Astrocyte (in vitro differentiated cells and primary cell): Measurements from ENCODE around the gene SPP1.

ENCODE experiments used
- EZH2 ChIP-seq: IDR thresholded peaks from 2 replicates; pipeline ENCODE4 v1.6.1; 2012; ENCODE audit warnings: mild to moderate bottlenecking, low read length, inconsistent platforms; ENCODE audit not compliant: insufficient read depth
- TF ChIP-seq, protein P1 (sequence below): IDR thresholded peaks from 2 replicates; pipeline ENCODE4 v1.5.1; 2011; ENCODE audit warnings: low read depth, mild to moderate bottlenecking, inconsistent platforms, low read length, moderate library complexity; ENCODE audit not compliant: insufficient read depth

DNA sequence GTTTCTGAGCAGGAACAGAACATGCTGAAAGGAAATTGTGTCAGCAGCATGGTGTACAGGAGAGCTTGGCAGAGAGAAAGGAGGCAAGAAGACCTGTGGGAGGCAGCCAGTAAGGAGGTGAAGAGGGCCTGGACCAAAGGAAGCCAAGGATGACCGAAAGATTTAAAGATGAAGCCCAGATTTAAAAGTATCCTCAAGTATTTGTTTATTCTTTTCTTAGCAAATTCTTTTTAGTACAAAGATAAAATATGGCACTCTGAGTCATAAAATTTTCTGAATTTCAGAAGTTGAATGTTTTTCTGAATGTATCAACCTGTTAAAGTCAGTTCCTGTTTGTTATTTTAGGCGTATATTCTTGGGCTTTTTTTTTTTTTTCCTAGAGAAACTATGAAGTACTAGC is 35.5 kb downstream of the SPP1 start:
- TF ChIP-seq, protein P1, sequence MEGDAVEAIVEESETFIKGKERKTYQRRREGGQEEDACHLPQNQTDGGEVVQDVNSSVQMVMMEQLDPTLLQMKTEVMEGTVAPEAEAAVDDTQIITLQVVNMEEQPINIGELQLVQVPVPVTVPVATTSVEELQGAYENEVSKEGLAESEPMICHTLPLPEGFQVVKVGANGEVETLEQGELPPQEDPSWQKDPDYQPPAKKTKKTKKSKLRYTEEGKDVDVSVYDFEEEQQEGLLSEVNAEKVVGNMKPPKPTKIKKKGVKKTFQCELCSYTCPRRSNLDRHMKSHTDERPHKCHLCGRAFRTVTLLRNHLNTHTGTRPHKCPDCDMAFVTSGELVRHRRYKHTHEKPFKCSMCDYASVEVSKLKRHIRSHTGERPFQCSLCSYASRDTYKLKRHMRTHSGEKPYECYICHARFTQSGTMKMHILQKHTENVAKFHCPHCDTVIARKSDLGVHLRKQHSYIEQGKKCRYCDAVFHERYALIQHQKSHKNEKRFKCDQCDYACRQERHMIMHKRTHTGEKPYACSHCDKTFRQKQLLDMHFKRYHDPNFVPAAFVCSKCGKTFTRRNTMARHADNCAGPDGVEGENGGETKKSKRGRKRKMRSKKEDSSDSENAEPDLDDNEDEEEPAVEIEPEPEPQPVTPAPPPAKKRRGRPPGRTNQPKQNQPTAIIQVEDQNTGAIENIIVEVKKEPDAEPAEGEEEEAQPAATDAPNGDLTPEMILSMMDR = no peak
- TF ChIP-seq EZH2 = no peak
